Skeletal muscle satellite cell (primary cell): ENCODE measurements around the gene MAMSTR.
A peak's percentile ranks its signal among the peaks of the same experiment; 100 is the strongest.
"Not testable (repeated sequence)": the region's sequence is repeated elsewhere in the genome, so short reads cannot be mapped to it uniquely, and the experiment has no call there.

Source experiments
- H3K27me3 ChIP-seq: 2 replicates; pipeline ENCODE4 v1.7.0; 2013; ENCODE audit warnings: low read length; ENCODE audit not compliant: control insufficient read depth, insufficient read depth
- H3K36me3 ChIP-seq: 2 replicates; pipeline ENCODE4 v1.7.0; 2013; ENCODE audit warnings: mild to moderate bottlenecking, control low read depth, low read length; ENCODE audit not compliant: insufficient read depth
- H3K4me1 ChIP-seq: 2 replicates; pipeline ENCODE4 v1.7.0; 2013; ENCODE audit warnings: low read length; ENCODE audit not compliant: control insufficient read depth, insufficient read depth
- H3K4me2 ChIP-seq: 2 replicates; pipeline ENCODE4 v1.7.0; 2013; ENCODE audit warnings: mild to moderate bottlenecking, low read length
- H3K4me3 ChIP-seq: 2 replicates; pipeline ENCODE4 v1.7.0; 2013; ENCODE audit warnings: low read length
- H3K9ac ChIP-seq: 2 replicates; pipeline ENCODE4 v1.7.0; 2013; ENCODE audit warnings: mild to moderate bottlenecking, low read depth, low read length, moderate library complexity
- H3K9me3 ChIP-seq: replicated peaks from 2 replicates; pipeline ENCODE4 v1.7.0; 2013; ENCODE audit warnings: mild to moderate bottlenecking, control low read depth, low read length

Gene MAMSTR

DNA sequence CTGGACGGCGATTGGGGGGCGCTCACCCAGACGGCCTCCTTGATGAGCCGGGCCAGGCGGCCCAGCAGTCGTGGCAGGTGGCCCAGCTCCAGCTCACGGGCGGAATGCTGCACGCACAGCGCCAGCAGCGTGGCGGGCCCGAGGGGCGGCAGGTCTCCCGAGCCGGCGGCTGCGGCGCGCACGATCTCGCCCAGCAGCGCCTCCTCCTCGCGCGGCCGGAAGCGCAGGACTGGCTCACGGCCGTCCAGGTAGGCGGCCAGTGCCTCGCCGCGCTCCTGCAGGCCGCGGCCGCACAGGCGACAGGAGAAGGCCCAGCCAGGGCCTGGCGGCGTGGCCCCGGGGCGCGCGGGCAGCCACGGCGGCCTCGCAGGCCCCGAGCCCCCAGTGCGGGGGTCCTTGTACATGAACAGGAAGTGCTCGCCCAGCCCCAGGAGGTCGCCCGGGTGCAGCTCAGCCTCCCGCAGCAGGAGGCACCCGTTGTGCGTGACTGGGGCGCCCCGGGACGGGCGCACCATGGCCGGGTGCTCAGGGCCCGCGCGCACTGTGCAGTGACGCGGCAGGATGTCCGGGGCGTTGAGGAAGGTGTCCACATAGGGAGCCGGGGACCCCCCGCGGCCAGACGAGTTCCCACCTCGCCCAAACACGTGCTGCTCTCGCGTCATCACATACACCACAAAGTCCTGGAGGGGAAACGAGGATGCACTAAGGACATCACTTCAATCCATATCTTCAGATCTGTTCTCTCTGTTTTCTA is 9.6 kb upstream of the MAMSTR start:
- Histone ChIP-seq H3K9me3 (no peaks in the 10 kb centered on the region), H3K4me3 (no peak overlapping the region), H3K4me1 (peaks cover 7% of the 10 kb centered on the region), H3K4me2 (no peak overlapping the region), H3K9ac (no peak overlapping the region), H3K27me3 (no peaks in the 10 kb centered on the region), H3K36me3 (no peaks in the 10 kb centered on the region)

DNA sequence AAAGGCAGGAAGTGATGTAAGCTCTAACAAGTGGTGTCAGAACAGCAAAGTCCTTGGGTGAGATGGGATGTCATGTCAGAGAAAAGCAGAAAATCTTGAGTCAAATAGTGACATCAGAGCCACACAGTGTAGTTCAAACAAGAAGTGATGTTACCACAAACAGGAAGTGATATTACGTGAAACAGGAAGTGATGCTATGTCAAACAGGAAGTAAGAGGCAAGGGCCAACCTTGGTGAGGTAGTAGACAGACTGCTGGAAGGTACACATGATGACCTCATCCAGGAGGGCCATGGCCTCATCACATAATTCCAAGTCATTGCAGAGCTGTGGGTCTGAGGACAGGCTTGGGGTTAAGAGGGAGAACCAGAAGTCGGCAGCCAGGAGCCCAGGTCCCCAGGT is 7.0 kb upstream of the MAMSTR start:
- Histone ChIP-seq H3K4me2 (no peak overlapping the region), H3K4me3 (no peak overlapping the region), H3K9me3 (no peaks in the 10 kb centered on the region), H3K4me1 (peaks cover 7% of the 10 kb centered on the region), H3K36me3 (no peaks in the 10 kb centered on the region), H3K27me3 (no peaks in the 10 kb centered on the region), H3K9ac (no peak overlapping the region)

DNA sequence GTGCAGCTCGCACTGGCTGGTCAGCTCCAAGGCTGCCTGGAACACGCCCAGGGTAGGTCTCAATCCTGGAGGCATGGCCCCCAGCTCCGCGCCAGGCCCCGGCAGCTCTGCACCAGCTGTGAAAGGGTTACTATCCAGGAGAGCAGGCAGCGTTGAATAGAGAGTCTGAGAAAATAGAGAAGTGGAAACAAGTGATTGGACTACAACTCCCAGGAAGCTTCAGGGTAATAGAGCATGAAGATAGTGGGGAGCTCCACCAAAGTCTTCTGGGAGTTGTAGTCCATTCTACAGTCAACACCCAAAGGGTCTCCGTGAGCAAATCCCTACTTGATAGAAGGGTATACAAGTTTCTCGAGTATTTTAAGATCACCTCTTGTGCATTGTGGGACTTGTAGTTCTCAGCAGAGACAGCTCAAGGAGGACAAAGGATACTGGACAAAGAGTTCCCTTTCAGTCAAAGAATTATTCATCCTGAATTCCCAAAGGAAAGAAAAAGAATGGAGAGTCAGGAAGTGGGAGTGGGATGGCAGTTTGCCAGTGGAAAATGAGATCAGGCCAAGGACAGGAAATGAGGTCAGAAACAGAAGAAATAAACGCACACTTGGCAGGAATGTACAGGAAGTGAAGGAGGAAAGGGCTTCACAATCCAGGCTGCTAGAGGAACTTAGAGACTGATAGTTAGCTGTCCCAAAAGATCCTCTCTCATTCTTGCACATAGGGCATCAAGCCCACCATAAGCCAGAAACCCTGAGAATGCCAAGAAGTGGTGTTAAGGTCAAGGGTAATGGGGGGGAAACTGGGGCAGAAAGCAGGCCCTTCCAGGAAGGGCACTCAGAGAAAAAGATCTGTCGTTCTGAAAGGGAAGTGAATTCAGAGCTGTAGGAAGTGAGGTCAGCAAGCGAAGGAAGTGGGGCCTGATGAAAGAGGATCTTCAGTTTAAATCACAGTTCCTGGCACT is 5.5 kb upstream of the MAMSTR start:
- H3K36me3 ChIP-seq, result no peaks in the 10 kb centered on the region
- no peaks in the 10 kb centered on the region for H3K27me3 ChIP-seq
- H3K4me1 ChIP-seq, result peaks cover 14% of the 10 kb centered on the region
- H3K9ac ChIP-seq, result no peak overlapping the region
- no peaks in the 10 kb centered on the region for H3K9me3 ChIP-seq
- H3K4me2 ChIP-seq, result no peak overlapping the region
- H3K4me3 ChIP-seq, result no peak overlapping the region

DNA sequence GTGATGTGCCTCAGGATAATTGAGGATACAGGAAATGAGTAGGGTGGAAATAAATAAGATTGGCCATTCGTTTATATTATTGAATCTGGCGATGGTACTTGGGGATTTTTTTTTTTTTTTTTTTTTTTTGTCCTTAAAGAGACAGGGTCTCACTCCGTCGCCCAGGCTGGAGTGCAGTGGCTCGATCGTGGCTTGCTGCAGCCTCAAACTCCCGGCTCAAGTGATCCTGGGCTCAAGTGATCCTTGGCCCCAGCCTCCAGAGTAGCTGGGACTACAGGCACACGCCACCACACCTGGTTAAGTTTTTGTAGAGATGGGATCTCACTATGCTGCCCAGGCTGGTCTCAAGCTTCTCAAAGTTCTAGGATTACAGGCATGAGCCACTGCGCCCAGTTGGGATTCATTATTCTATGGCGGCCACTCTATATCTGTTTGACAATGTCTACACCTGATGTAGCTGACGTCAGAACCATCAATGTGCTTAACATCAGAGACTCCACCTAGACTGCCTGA is 2.7 kb upstream of the MAMSTR start:
- H3K9me3 ChIP-seq, result no peaks in the 10 kb centered on the region
- H3K4me3 ChIP-seq, result no peak overlapping the region
- H3K4me2 ChIP-seq, result no peak overlapping the region
- H3K4me1 ChIP-seq, result peaks cover 15% of the 10 kb centered on the region
- H3K36me3 ChIP-seq, result no peaks in the 10 kb centered on the region
- H3K27me3 ChIP-seq, result no peaks in the 10 kb centered on the region
- H3K9ac ChIP-seq, result no peak overlapping the region

GRCh38 chr19:48720613-48721296 is 1.2 kb upstream of the MAMSTR start:
- Histone ChIP-seq H3K36me3 (no peaks in the 10 kb centered on the region), H3K4me1 (peaks cover 30% of the 10 kb centered on the region), H3K9me3 (no peaks in the 10 kb centered on the region), H3K9ac (peak overlapping the region; percentile 83), H3K27me3 (no peaks in the 10 kb centered on the region), H3K4me3 (peak overlapping the region; percentile 87), H3K4me2 (peak overlapping the region; percentile 95)

DNA sequence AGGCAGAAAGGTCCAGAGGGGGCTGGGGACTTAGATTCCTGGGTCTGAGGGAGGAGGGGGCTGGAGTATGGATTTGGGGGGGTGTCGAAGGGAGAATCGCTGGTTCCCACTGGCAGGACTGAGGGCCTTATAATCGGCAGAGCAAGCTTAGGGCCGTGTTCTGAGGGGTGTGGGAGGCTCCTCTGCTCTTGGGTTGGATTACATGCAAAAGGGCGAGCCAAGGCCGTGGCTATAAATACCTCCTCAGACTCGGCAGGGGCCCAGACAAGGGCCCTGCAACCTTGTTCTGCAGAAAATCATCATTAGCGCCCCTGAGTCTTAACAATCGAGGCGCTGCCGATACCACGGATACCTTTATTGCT is 707 bp upstream of the MAMSTR start:
- H3K9ac ChIP-seq, result peak overlapping the region; percentile 3
- H3K4me1 ChIP-seq, result peaks cover 32% of the 10 kb centered on the region
- H3K27me3 ChIP-seq, result no peaks in the 10 kb centered on the region
- no peaks in the 10 kb centered on the region for H3K36me3 ChIP-seq
- peak overlapping the region; percentile 87 for H3K4me3 ChIP-seq
- no peaks in the 10 kb centered on the region for H3K9me3 ChIP-seq
- peak overlapping the region; percentile 95 for H3K4me2 ChIP-seq

DNA sequence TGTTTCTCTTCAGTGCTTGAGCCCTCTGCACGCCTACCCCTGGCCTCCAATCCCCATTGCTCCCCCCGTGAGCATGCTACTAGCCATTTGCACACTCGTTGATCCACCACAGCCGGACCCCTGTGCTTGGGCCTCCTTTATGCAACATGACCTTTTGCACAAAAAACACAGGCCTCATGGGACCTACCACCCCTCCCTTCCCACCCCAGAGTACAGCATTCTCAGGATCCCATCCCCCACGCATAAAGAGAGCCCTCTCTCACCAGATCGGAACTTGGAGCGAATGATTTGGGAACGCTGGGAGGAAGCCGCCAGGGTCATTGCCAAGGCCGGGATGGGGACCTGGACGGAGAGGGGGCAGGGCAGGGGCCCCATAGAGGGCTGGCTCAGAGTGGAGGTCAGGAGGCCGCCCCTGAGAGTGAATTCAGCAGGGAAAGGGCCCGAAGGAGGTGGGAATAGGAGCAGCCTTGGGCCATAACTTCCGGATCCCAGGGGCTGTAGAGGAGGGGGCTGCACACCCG is 754 bp downstream of the MAMSTR start:
- Histone ChIP-seq H3K4me1 (peaks cover 36% of the 10 kb centered on the region), H3K4me3 (no peak overlapping the region), H3K36me3 (no peaks in the 10 kb centered on the region), H3K9me3 (no peaks in the 10 kb centered on the region), H3K27me3 (no peaks in the 10 kb centered on the region), H3K4me2 (no peak overlapping the region), H3K9ac (no peak overlapping the region)

DNA sequence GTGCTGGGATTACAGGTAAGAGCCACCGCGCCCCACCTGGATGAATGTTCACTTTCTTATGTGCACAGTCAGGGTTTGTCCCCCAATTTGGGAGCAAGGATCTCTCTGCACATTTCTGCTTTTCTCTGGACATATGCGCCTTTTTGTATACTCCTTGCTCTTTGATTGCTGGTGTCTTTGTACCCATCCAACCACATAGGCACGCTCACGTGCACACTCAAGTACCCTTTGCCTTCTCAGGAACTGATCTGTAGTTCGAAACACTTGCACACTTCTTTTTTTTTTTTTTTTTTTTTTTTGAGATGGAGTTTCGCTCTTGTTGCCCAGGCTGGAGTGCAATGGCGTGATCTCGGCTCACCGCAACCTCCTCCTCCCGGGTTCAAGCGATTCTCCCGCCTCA is 1.4 kb downstream of the MAMSTR start:
- not testable (repeated sequence) for H3K4me3 ChIP-seq, H3K9me3 ChIP-seq, H3K36me3 ChIP-seq, H3K4me2 ChIP-seq, H3K27me3 ChIP-seq, H3K9ac ChIP-seq
- H3K4me1 ChIP-seq, result peaks cover 40% of the 10 kb centered on the region

GRCh38 chr19:48716562-48717291 is 2.8 kb downstream of the MAMSTR start:
- H3K9ac ChIP-seq, result peak overlapping the region; percentile 12

GRCh38 chr19:48715681-48716171 is 3.8 kb downstream of the MAMSTR start:
- peaks cover 39% of the 10 kb centered on the region for H3K4me1 ChIP-seq
- peak overlapping the region; percentile 91 for H3K4me2 ChIP-seq
- H3K27me3 ChIP-seq, result no peaks in the 10 kb centered on the region
- H3K9ac ChIP-seq, result peak overlapping the region; percentile 81
- peak overlapping the region; percentile 77 for H3K4me3 ChIP-seq
- H3K9me3 ChIP-seq, result no peaks in the 10 kb centered on the region
- no peaks in the 10 kb centered on the region for H3K36me3 ChIP-seq

More at GRCh38 chr19:48716562-48717291, 2.8 kb downstream of the MAMSTR start:
- peak overlapping the region; percentile 91 for H3K4me2 ChIP-seq
- H3K27me3 ChIP-seq, result no peaks in the 10 kb centered on the region
- H3K4me1 ChIP-seq, result peaks cover 42% of the 10 kb centered on the region
- no peaks in the 10 kb centered on the region for H3K36me3 ChIP-seq
- no peaks in the 10 kb centered on the region for H3K9me3 ChIP-seq
- H3K4me3 ChIP-seq, result peak overlapping the region; percentile 54
